K562 (cell line): ENCODE results near the gene RANBP3. TPM values are rescaled to one million over a fixed set of nuclear protein-coding genes. Genes with fewer than 3 reads are reported as not detected.

Experiments used
- ATF7 ChIP-seq: fragments of 450-650 bp; IDR thresholded peaks from 2 replicates; pipeline ENCODE4 v1.7.1; 2014; ENCODE audit warnings: mild to moderate bottlenecking, moderate library complexity
- CREBBP ChIP-seq: IDR thresholded peaks from one replicate; pipeline ENCODE4 v1.6.1; 2012; ENCODE audit warnings: low read depth, mild to moderate bottlenecking, control low read depth, inconsistent platforms, low read length
- EZH2 ChIP-seq: IDR thresholded peaks from 2 replicates; pipeline ENCODE4 v1.6.1; 2012; ENCODE audit warnings: low read depth, mild to moderate bottlenecking, inconsistent platforms, low read length, borderline replicate concordance
- MYNN ChIP-seq, 2 experiments: sonication (generic); formaldehyde crosslinking in 1 of 2; IDR thresholded peaks; 2 replicates each; pipeline versions ENCODE4 v1.5.0 to v1.6.1; 2016 to 2020; ENCODE audit warnings: antibody characterized with exemption in 1 of 2, missing genetic modification reagents in 1 of 2
- NELFE ChIP-seq: IDR thresholded peaks from 2 replicates; pipeline ENCODE4 v1.6.1; 2011; ENCODE audit warnings: mild to moderate bottlenecking; ENCODE audit not compliant: insufficient read depth, insufficient read length
- PHTF2 ChIP-seq: fragments of 250-450 bp; sonication (Bioruptor Pico); IDR thresholded peaks from 2 replicates; pipeline ENCODE4 v1.5.0; 2021; ENCODE audit warnings: mild to moderate bottlenecking
- RBM22 ChIP-seq: fragments of 200-400 bp; formaldehyde crosslinking; IDR thresholded peaks from 2 replicates; pipeline ENCODE4 v1.6.1; 2018; ENCODE audit warnings: low read length, low read depth; ENCODE audit not compliant: poor library complexity, severe bottlenecking
- SIN3B ChIP-seq: fragments of 450-650 bp; IDR thresholded peaks from 2 replicates; pipeline ENCODE4 v1.6.1; 2017; ENCODE audit warnings: low read depth, mild to moderate bottlenecking, moderate library complexity
- TCF3 ChIP-seq: sonication (generic); formaldehyde crosslinking; IDR thresholded peaks from 2 replicates; pipeline ENCODE4 v1.4.0; 2020; ENCODE audit warnings: mild to moderate bottlenecking, missing genetic modification reagents
- ZNF644 ChIP-seq: fragments of 200-800 bp; sonication (Bioruptor generic); IDR thresholded peaks from 2 replicates; pipeline ENCODE4 v1.6.1; 2016; ENCODE audit warnings: low read depth, missing genetic modification characterization, missing compliant biosample characterization
- polyA plus RNA-seq, 8 experiments: library from polyadenylated mRNA; depleted of rRNA in 4 of 8; stranded (reverse) in 5 of 8; unstranded in 3 of 8; fragments of >200 nt; fragmentation: Nextera tagmentation in 2 of 8; fragmentation: Illumina TruSeq in 1 of 8; extraction: Ambion mirVana in 2 of 8; extraction: Trizol in 1 of 8; gene quantifications; 2 replicates each; pipeline versions ENCODE4 v1.2.1 to v1.2.3, GENCODE V29; 2011 to 2014; ENCODE audit warnings: inconsistent platforms in 1 of 8, missing spikeins in 1 of 8
- total RNA-seq, 7 experiments: library from RNA; depleted of rRNA in 6 of 7; stranded (reverse); fragments of >200 nt in 6 of 7; fragmentation: Illumina TruSeq in 2 of 7; extraction: Trizol in 2 of 7; gene quantifications; 2 replicates each; pipeline versions ENCODE4 v1.2.1 to v1.2.3, GENCODE V29; 2011 to 2021; ENCODE audit warnings: low replicate concordance in 1 of 7
- TF ChIP-seq, protein P1 (sequence below): sonication (generic); formaldehyde crosslinking; IDR thresholded peaks from 2 replicates; pipeline ENCODE4 v1.8.1; 2023; ENCODE audit warnings: mild to moderate bottlenecking, missing genetic modification reagents
- TF ChIP-seq, protein P2 (sequence below): fragments of 450-650 bp; IDR thresholded peaks from 2 replicates; pipeline ENCODE4 v1.6.1; 2018; ENCODE audit warnings: mild to moderate bottlenecking, low read depth; ENCODE audit not compliant: partially characterized antibody
- TF ChIP-seq, protein P3 (sequence below): fragments of 450-650 bp; IDR thresholded peaks from 2 replicates; pipeline ENCODE4 v1.6.1; 2018; ENCODE audit not compliant: partially characterized antibody
- TF ChIP-seq, protein P4 (sequence below): sonication (generic); formaldehyde crosslinking; IDR thresholded peaks from 2 replicates; pipeline ENCODE4 v1.8.0; 2023; ENCODE audit warnings: mild to moderate bottlenecking, missing genetic modification reagents
- TF ChIP-seq, protein P5 (sequence below): fragments of 450-650 bp; IDR thresholded peaks from 2 replicates; pipeline ENCODE4 v1.6.1; 2017; ENCODE audit warnings: antibody characterized with exemption

Gene RANBP3
- total and polyA plus RNA-seq, 9 of the 15 experiments (the other 6 are each of a cell fraction or from before 2014, with no cell fraction given) = 0.90 to 95.1 (median 63.2) TPM

DNA sequence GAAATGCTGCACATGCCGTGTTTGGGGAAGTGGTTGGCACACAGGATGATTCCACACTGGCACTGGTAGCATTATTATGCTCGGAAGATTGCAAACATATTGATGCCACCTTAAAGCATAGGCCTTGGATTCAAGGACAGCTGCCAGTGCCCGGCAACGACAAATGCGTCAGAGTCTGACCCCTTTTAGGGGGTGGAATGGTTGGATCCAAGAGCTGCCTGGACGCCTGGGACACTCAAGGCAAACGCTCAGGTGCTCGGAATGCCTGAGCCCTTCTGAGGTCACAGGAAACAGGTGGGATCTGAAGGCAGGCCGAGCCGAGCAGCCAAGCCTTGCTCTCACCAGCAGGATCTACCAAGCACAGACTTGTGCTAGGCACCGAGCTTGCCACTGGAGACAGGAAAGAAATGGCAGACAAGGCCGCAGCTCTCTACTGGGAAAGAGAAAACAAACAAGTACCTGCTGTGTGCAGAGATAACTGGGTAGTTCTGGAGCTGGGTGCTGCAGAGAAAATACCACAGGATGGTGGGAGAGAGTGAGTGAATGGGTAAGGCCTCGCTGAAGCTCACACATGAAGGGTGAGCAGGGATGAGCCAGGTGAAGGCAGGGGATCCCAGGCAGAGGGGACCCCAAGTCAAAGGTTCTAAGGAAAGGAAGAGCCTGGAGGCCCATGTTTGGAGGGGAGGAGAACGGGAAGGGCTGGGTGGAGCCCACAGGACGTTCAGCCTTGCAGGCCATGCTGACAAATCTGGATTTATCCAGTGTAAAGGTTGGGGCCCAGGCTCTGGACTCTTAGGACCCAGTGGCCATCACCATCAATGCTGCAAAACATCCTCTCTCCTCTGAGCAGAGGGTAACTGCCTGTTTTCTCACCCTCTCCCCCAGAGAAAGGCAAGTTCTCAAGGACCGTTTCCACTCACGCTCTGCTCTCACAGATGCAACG lies 9.2 kb downstream of the RANBP3 start (continued):
- TF ChIP-seq, protein P1, sequence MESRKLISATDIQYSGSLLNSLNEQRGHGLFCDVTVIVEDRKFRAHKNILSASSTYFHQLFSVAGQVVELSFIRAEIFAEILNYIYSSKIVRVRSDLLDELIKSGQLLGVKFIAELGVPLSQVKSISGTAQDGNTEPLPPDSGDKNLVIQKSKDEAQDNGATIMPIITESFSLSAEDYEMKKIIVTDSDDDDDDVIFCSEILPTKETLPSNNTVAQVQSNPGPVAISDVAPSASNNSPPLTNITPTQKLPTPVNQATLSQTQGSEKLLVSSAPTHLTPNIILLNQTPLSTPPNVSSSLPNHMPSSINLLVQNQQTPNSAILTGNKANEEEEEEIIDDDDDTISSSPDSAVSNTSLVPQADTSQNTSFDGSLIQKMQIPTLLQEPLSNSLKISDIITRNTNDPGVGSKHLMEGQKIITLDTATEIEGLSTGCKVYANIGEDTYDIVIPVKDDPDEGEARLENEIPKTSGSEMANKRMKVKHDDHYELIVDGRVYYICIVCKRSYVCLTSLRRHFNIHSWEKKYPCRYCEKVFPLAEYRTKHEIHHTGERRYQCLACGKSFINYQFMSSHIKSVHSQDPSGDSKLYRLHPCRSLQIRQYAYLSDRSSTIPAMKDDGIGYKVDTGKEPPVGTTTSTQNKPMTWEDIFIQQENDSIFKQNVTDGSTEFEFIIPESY (CRISPR knock-in tag) = no peak
- TF ChIP-seq PHTF2 (no peak), ATF7 (0 out of 2 replicates have a peak, but pooled peaks have one; percentile 50), CREBBP (no peak), RBM22 (no peak), TCF3 (peak; percentile 54), EZH2 (no peak), NELFE (no peak), MYNN (IDR thresholded peaks at IDR 0.05) (0 out of 2 replicates have a peak, but pooled peaks have one; percentile 7), MYNN (CRISPR knock-in tag; IDR thresholded peaks at IDR 0.05) (no peak), SIN3B (no peak), ZNF644 (tag) (no peak)
- TF ChIP-seq, protein P2, sequence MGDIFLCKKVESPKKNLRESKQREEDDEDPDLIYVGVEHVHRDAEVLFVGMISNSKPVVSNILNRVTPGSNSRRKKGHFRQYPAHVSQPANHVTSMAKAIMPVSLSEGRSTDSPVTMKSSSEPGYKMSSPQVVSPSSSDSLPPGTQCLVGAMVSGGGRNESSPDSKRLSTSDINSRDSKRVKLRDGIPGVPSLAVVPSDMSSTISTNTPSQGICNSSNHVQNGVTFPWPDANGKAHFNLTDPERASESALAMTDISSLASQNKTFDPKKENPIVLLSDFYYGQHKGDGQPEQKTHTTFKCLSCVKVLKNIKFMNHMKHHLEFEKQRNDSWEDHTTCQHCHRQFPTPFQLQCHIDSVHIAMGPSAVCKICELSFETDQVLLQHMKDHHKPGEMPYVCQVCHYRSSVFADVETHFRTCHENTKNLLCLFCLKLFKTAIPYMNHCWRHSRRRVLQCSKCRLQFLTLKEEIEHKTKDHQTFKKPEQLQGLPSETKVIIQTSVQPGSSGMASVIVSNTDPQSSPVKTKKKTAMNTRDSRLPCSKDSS = no peak
- TF ChIP-seq, protein P3, sequence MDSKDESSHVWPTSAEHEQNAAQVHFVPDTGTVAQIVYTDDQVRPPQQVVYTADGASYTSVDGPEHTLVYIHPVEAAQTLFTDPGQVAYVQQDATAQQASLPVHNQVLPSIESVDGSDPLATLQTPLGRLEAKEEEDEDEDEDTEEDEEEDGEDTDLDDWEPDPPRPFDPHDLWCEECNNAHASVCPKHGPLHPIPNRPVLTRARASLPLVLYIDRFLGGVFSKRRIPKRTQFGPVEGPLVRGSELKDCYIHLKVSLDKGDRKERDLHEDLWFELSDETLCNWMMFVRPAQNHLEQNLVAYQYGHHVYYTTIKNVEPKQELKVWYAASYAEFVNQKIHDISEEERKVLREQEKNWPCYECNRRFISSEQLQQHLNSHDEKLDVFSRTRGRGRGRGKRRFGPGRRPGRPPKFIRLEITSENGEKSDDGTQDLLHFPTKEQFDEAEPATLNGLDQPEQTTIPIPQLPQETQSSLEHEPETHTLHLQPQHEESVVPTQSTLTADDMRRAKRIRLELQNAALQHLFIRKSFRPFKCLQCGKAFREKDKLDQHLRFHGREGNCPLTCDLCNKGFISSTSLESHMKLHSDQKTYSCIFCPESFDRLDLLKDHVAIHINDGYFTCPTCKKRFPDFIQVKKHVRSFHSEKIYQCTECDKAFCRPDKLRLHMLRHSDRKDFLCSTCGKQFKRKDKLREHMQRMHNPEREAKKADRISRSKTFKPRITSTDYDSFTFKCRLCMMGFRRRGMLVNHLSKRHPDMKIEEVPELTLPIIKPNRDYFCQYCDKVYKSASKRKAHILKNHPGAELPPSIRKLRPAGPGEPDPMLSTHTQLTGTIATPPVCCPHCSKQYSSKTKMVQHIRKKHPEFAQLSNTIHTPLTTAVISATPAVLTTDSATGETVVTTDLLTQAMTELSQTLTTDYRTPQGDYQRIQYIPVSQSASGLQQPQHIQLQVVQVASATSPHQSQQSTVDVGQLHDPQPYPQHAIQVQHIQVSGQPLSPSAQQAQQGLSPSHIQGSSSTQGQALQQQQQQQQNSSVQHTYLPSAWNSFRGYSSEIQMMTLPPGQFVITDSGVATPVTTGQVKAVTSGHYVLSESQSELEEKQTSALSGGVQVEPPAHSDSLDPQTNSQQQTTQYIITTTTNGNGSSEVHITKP = peak; percentile 93
- TF ChIP-seq, protein P4, sequence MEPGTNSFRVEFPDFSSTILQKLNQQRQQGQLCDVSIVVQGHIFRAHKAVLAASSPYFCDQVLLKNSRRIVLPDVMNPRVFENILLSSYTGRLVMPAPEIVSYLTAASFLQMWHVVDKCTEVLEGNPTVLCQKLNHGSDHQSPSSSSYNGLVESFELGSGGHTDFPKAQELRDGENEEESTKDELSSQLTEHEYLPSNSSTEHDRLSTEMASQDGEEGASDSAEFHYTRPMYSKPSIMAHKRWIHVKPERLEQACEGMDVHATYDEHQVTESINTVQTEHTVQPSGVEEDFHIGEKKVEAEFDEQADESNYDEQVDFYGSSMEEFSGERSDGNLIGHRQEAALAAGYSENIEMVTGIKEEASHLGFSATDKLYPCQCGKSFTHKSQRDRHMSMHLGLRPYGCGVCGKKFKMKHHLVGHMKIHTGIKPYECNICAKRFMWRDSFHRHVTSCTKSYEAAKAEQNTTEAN (CRISPR knock-in tag) = no peak
- TF ChIP-seq, protein P5, sequence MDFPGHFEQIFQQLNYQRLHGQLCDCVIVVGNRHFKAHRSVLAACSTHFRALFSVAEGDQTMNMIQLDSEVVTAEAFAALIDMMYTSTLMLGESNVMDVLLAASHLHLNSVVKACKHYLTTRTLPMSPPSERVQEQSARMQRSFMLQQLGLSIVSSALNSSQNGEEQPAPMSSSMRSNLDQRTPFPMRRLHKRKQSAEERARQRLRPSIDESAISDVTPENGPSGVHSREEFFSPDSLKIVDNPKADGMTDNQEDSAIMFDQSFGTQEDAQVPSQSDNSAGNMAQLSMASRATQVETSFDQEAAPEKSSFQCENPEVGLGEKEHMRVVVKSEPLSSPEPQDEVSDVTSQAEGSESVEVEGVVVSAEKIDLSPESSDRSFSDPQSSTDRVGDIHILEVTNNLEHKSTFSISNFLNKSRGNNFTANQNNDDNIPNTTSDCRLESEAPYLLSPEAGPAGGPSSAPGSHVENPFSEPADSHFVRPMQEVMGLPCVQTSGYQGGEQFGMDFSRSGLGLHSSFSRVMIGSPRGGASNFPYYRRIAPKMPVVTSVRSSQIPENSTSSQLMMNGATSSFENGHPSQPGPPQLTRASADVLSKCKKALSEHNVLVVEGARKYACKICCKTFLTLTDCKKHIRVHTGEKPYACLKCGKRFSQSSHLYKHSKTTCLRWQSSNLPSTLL = no peak
